HS-5 (cell line): ENCODE data around the gene NELL1.

Experiments
- DNase-seq: peaks from one replicate; pipeline ENCODE4 v3.0.0-alpha.2; 2012; ENCODE audit warnings: low read depth

The NELL1 gene

GRCh38 chr11:21346361-21346760 lies 677.0 kb downstream of the NELL1 start:
- DNase-seq, result no peak

- DNase-seq, result no peak
Measured at GRCh38 chr11:21350613-21351012, 681.2 kb downstream of the NELL1 start.

GRCh38 chr11:21353425-21353824 lies 684.0 kb downstream of the NELL1 start:
- no peak for DNase-seq

GRCh38 chr11:21364866-21365624 lies 695.7 kb downstream of the NELL1 start:
- no peak for DNase-seq

- DNase-seq, result no peak
Measured at GRCh38 chr11:21369947-21370346, 700.6 kb downstream of the NELL1 start.

GRCh38 chr11:21371044-21371443 lies 701.7 kb downstream of the NELL1 start:
- no peak for DNase-seq

GRCh38 chr11:21372672-21373071 lies 703.3 kb downstream of the NELL1 start:
- no peak for DNase-seq

GRCh38 chr11:21374376-21374775 lies 705.0 kb downstream of the NELL1 start:
- DNase-seq, result no peak

GRCh38 chr11:21385669-21386440 lies 716.5 kb downstream of the NELL1 start:
- DNase-seq, result no peak

- no peak for DNase-seq
Measured at GRCh38 chr11:21390430-21390829, 721.0 kb downstream of the NELL1 start.

GRCh38 chr11:21396342-21397008 lies 727.1 kb downstream of the NELL1 start:
- no peak for DNase-seq

- DNase-seq, result no peak
Measured at GRCh38 chr11:21398195-21398594, 728.8 kb downstream of the NELL1 start.

GRCh38 chr11:21401496-21401895 lies 732.1 kb downstream of the NELL1 start:
- DNase-seq, result no peak

GRCh38 chr11:21402274-21402673 lies 732.9 kb downstream of the NELL1 start:
- no peak for DNase-seq

- no peak for DNase-seq
Measured at GRCh38 chr11:21403069-21403468, 733.7 kb downstream of the NELL1 start.

- DNase-seq, result no peak
Measured at GRCh38 chr11:21405422-21405821, 736.0 kb downstream of the NELL1 start.

GRCh38 chr11:21410513-21410912 lies 741.1 kb downstream of the NELL1 start:
- DNase-seq, result no peak

GRCh38 chr11:21411104-21411503 lies 741.7 kb downstream of the NELL1 start:
- no peak for DNase-seq

GRCh38 chr11:21411597-21411996 lies 742.2 kb downstream of the NELL1 start:
- no peak for DNase-seq

- DNase-seq, result no peak
Measured at GRCh38 chr11:21412652-21413383, 743.4 kb downstream of the NELL1 start.

- no peak for DNase-seq
Measured at GRCh38 chr11:21414953-21415352, 745.6 kb downstream of the NELL1 start.

- DNase-seq, result no peak
Measured at GRCh38 chr11:21415606-21416005, 746.2 kb downstream of the NELL1 start.
